ENCODE results near the gene FUZ. TPM values are rescaled to one million over a fixed set of nuclear protein-coding genes. Genes with fewer than 3 reads are reported as not detected.

Gene FUZ
- total RNA-seq, 4 donors from 2014 or later: 14.1 to 38.0 (median 23.4) TPM

GRCh38 chr19:49761249-49761624 is 51.9 kb downstream of the FUZ start:
- 100% methylated on average over 1 of the region's 1 CpG for WGBS
- H3K9me3 ChIP-seq: peaks cover 0 to under 1% (median under 1%) of the 10 kb centered on the region in 4 donors
- TF ChIP-seq EP300 (IDR thresholded peaks at IDR 0.05) (no peak), POLR2AphosphoS5 (IDR thresholded peaks at IDR 0.05) (no peak), CTCF (IDR thresholded peaks at IDR 0.05) (no peak), POLR2A (IDR thresholded peaks at IDR 0.05; ENCODE audit: low read depth) (no peak)
- peaks cover 0 to 6% (median 0%) of the 10 kb centered on the region in 4 donors for H3K27me3 ChIP-seq
- no peak for DNase-seq (ENCODE audit: extremely low spot score)
- no peaks in the 10 kb centered on the region for H3K36me3 ChIP-seq
- peak overlapping the region; percentile 31 to 53 (median 45) for H3K27ac ChIP-seq (replicated peaks in 1 of 4)
- H3K4me3 ChIP-seq: no peak overlapping the region
- intact Hi-C loops (cut with DNase I): no loop called here
- peaks cover 10 to 13% (median 11%) of the 10 kb centered on the region in 4 donors for H3K4me1 ChIP-seq

- Histone ChIP-seq H3K36me3 (no peaks in the 10 kb centered on the region), H3K27me3 (peaks cover 0 to 6% (median 0%) of the 10 kb centered on the region in 4 donors), H3K4me1 (peaks cover 0 to 3% (median 0%) of the 10 kb centered on the region in 4 donors), H3K4me3 (no peak overlapping the region), H3K27ac (replicated peaks in 1 of 4) (no peak overlapping the region), H3K9me3 (peaks cover 0 to 10% (median 8%) of the 10 kb centered on the region in 4 donors)
- DNase-seq (ENCODE audit: extremely low spot score): no peak
- WGBS: 41% methylated on average over 4 of the region's 7 CpGs
- intact Hi-C loops (cut with DNase I): no loop called here
- TF ChIP-seq POLR2A (IDR thresholded peaks at IDR 0.05; ENCODE audit: low read depth): no peak
- TF ChIP-seq POLR2AphosphoS5 (IDR thresholded peaks at IDR 0.05): no peak
- TF ChIP-seq CTCF (IDR thresholded peaks at IDR 0.05): no peak
- TF ChIP-seq EP300 (IDR thresholded peaks at IDR 0.05): no peak
These were observed 54.8 kb downstream of the FUZ start for GRCh38 chr19:49758292-49758691.

Small RNA genes lying within 50 kb of the gene (small RNA-seq; reads per million reads assigned to genes)
- gene MIR4749 (0 to 0.08 (median 0) reads per million in 3 donors), gene MIR6799 (0 reads per million in 3 donors), gene RNU6-841P (0 reads per million in 3 donors)

Other genes starting within 250 kb of the FUZ start
- gene NOSIP, start 232.7 kb downstream of the FUZ start, total RNA-seq: 10 to 100 TPM; 51.0 to 71.6 (median 59.2) TPM
- 1 to 10 TPM in 2 of 4 donors, under 1 TPM in 1, not detected in 1; 0.17 to 2.5 (median 1.6) TPM for gene PRRG2, start 232.0 kb downstream of the FUZ start, total RNA-seq
- gene PRR12, start 222.1 kb downstream of the FUZ start, total RNA-seq: 10 to 100 TPM in 3 of 4 donors, 1 to 10 TPM in 1; 9.4 to 29.1 (median 16.3) TPM
- 100 to 1,000 TPM; 134 to 205 (median 187) TPM for gene RRAS, start 173.1 kb downstream of the FUZ start, total RNA-seq
- gene SCAF1, start 171.1 kb downstream of the FUZ start, total RNA-seq: 10 to 100 TPM; 19.2 to 50.9 (median 30.9) TPM
- 10 to 100 TPM; 38.8 to 61.7 (median 56.7) TPM for gene IRF3, start 147.4 kb downstream of the FUZ start, total RNA-seq
- gene BCL2L12, start 147.4 kb downstream of the FUZ start, total RNA-seq: 1 to 10 TPM; 4.2 to 9.9 (median 6.0) TPM
- 100 to 1,000 TPM; 102 to 191 (median 144) TPM for gene PRMT1, start 136.0 kb downstream of the FUZ start, total RNA-seq
- 1 to 10 TPM in 3 of 4 donors, under 1 TPM in 1; 0.83 to 4.1 (median 2.5) TPM for gene ADM5, start 123.7 kb downstream of the FUZ start, total RNA-seq
- 1 to 10 TPM; 2.7 to 6.6 (median 3.9) TPM for gene CPT1C, start 122.2 kb downstream of the FUZ start, total RNA-seq
- gene TSKS, start 50.0 kb downstream of the FUZ start, total RNA-seq: under 1 TPM in 1 of 4 donors, not detected in 3; 0.57 TPM
- 100 to 1,000 TPM in 1 of 4 donors, 10 to 100 TPM in 3; 56.9 to 114 (median 87.8) TPM for gene AP2A1, start 46.3 kb downstream of the FUZ start, total RNA-seq
- 10 to 100 TPM; 22.5 to 36.0 (median 34.1) TPM for gene MED25, start 5.0 kb upstream of the FUZ start, total RNA-seq
- gene PTOV1, start 37.9 kb upstream of the FUZ start, total RNA-seq: 100 to 1,000 TPM in 1 of 4 donors, 10 to 100 TPM in 3; 60.5 to 102 (median 84.4) TPM
- gene PNKP, start 54.3 kb upstream of the FUZ start, total RNA-seq: 10 to 100 TPM; 21.4 to 43.7 (median 27.8) TPM
- 10 to 100 TPM; 15.4 to 30.6 (median 21.9) TPM for gene AKT1S1, start 64.1 kb upstream of the FUZ start, total RNA-seq
- 10 to 100 TPM; 35.1 to 60.9 (median 44.0) TPM for gene TBC1D17, start 64.4 kb upstream of the FUZ start, total RNA-seq
- gene IL4I1, start 83.6 kb upstream of the FUZ start, total RNA-seq: under 1 TPM in 2 of 4 donors, not detected in 2; 0.34 to 0.50 TPM
- gene ATF5, start 115.9 kb upstream of the FUZ start, total RNA-seq: 10 to 100 TPM; 12.0 to 22.0 (median 14.4) TPM
- 10 to 100 TPM; 27.0 to 44.3 (median 35.9) TPM for gene NUP62, start 116.2 kb upstream of the FUZ start, total RNA-seq
- gene SIGLEC11, start 147.9 kb upstream of the FUZ start, total RNA-seq: 1 to 10 TPM in 2 of 4 donors, under 1 TPM in 2; 0.50 to 2.9 (median 1.4) TPM
- 10 to 100 TPM; 20.8 to 27.5 (median 25.5) TPM for gene VRK3, start 212.1 kb upstream of the FUZ start, total RNA-seq
- 1 to 10 TPM; 5.9 to 8.4 (median 7.3) TPM for gene ZNF473, start 212.7 kb upstream of the FUZ start, total RNA-seq